ENCODE measurements around the gene IGF2.

DNA sequence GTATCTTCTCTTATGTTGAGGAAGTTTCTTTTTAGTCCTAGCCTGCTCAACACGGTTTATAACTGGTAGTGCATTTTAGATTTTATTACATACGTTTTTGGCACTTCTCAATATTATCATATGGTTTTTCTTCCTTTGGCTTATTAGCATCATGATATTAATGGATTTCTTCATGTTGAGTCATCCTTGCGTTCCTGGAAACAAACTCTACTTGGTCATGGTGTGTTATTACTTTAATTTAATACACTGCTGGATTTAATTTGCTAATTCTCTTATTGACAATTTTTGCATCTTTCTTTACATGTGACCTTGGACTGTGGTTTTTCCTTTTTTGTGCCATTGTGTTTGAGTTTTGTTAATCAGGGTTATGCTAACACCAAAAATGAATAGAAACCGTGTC is 20.5 kb downstream of the IGF2 start:
- TF ChIP-seq, protein P1, sequence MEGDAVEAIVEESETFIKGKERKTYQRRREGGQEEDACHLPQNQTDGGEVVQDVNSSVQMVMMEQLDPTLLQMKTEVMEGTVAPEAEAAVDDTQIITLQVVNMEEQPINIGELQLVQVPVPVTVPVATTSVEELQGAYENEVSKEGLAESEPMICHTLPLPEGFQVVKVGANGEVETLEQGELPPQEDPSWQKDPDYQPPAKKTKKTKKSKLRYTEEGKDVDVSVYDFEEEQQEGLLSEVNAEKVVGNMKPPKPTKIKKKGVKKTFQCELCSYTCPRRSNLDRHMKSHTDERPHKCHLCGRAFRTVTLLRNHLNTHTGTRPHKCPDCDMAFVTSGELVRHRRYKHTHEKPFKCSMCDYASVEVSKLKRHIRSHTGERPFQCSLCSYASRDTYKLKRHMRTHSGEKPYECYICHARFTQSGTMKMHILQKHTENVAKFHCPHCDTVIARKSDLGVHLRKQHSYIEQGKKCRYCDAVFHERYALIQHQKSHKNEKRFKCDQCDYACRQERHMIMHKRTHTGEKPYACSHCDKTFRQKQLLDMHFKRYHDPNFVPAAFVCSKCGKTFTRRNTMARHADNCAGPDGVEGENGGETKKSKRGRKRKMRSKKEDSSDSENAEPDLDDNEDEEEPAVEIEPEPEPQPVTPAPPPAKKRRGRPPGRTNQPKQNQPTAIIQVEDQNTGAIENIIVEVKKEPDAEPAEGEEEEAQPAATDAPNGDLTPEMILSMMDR (tag by site-specific recombination; IDR thresholded peaks at IDR 0.05), result no peak
- no peak for TF ChIP-seq ZNF501 (tag by site-specific recombination; IDR thresholded peaks at IDR 0.05)

All from HEK293 (cell line).